HFFc6 (cell line): Measurements from ENCODE around the gene CUX1. TPM values are rescaled to one million over a fixed set of nuclear protein-coding genes. Genes with fewer than 3 reads are reported as not detected.

Source experiments
- DNase-seq: peaks from one replicate; pipeline ENCODE4 v3.0.0-alpha.2; 2018
- H3K27ac Mint-ChIP-seq: 2 replicates; pipeline ENCODE4 v1.8.0; 2020; ENCODE audit warnings: mild to moderate bottlenecking, mixed read lengths
- H3K27me3 Mint-ChIP-seq: 2 replicates; pipeline ENCODE4 v1.8.0; 2021; ENCODE audit warnings: mild to moderate bottlenecking, moderate library complexity, mixed read lengths; ENCODE audit not compliant: insufficient read depth
- H3K36me3 Mint-ChIP-seq: 2 replicates; pipeline ENCODE4 v1.8.0; 2021; ENCODE audit warnings: low read depth, mixed read lengths
- H3K4me1 Mint-ChIP-seq: 2 replicates; pipeline ENCODE4 v1.8.0; 2020; ENCODE audit warnings: low read depth, mixed read lengths
- H3K4me3 Mint-ChIP-seq: 2 replicates; pipeline ENCODE4 v1.8.0; 2020; ENCODE audit warnings: mild to moderate bottlenecking, moderate library complexity, mixed read lengths
- H3K9me3 Mint-ChIP-seq: 2 replicates; pipeline ENCODE4 v1.8.0; 2020; ENCODE audit warnings: mild to moderate bottlenecking, mixed read lengths
- total RNA-seq, 6 experiments: library from RNA; stranded (reverse); fragmentation: NEBNext Ultra II Directional; extraction: Animal tissue kit (Norgen Biotek cat#: 25700); gene quantifications; 2 replicates in 1 of 6; 3 replicates in 5 of 6; pipeline ENCODE4 v1.2.3, GENCODE V29; 2021
- TF ChIP-seq, protein P1 (sequence below): fragments of 200-600 bp; sonication (generic); IDR thresholded peaks from 2 replicates; pipeline ENCODE4 v1.5.0; 2021; ENCODE audit warnings: antibody characterized with exemption, mild to moderate bottlenecking

CUX1 gene
- total RNA-seq, 6 experiments from 2014 or later = 46.9 to 64.2 (median 51.6) TPM

GRCh38 chr7:102291056-102291915 is 473.9 kb downstream of the CUX1 start:
- H3K4me1 Mint-ChIP-seq = peaks cover 4% of the 10 kb centered on the region; the same call in 1 of the 2 replicates
- TF ChIP-seq, protein P1, sequence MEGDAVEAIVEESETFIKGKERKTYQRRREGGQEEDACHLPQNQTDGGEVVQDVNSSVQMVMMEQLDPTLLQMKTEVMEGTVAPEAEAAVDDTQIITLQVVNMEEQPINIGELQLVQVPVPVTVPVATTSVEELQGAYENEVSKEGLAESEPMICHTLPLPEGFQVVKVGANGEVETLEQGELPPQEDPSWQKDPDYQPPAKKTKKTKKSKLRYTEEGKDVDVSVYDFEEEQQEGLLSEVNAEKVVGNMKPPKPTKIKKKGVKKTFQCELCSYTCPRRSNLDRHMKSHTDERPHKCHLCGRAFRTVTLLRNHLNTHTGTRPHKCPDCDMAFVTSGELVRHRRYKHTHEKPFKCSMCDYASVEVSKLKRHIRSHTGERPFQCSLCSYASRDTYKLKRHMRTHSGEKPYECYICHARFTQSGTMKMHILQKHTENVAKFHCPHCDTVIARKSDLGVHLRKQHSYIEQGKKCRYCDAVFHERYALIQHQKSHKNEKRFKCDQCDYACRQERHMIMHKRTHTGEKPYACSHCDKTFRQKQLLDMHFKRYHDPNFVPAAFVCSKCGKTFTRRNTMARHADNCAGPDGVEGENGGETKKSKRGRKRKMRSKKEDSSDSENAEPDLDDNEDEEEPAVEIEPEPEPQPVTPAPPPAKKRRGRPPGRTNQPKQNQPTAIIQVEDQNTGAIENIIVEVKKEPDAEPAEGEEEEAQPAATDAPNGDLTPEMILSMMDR = no peak
- no peak for DNase-seq
- no peaks in the 10 kb centered on the region for H3K9me3 Mint-ChIP-seq
- H3K36me3 Mint-ChIP-seq = no peaks in the 10 kb centered on the region
- H3K4me3 Mint-ChIP-seq = no peak overlapping the region
- H3K27ac Mint-ChIP-seq = no peak overlapping the region
- peaks cover 7% of the 10 kb centered on the region for H3K27me3 Mint-ChIP-seq

GRCh38 chr7:102291916-102292267 is 474.5 kb downstream of the CUX1 start:
- TF ChIP-seq, protein P1 = no peak
- H3K4me3 Mint-ChIP-seq = no peak overlapping the region
- H3K27me3 Mint-ChIP-seq = peaks cover 11% of the 10 kb centered on the region
- DNase-seq = no peak
- H3K36me3 Mint-ChIP-seq = no peaks in the 10 kb centered on the region
- peaks cover 4% of the 10 kb centered on the region; the same call in 1 of the 2 replicates for H3K4me1 Mint-ChIP-seq
- H3K27ac Mint-ChIP-seq = no peak overlapping the region
- no peaks in the 10 kb centered on the region for H3K9me3 Mint-ChIP-seq

- TF ChIP-seq, protein P1 = no peak
- Mint-ChIP-seq H3K4me3 (no peak overlapping the region), H3K36me3 (no peaks in the 10 kb centered on the region), H3K4me1 (peaks cover 4% of the 10 kb centered on the region; the same call in 1 of the 2 replicates), H3K27me3 (peaks cover 12% of the 10 kb centered on the region), H3K27ac (no peak overlapping the region), H3K9me3 (no peaks in the 10 kb centered on the region)
- DNase-seq = no peak
These were observed 475.7 kb downstream of the CUX1 start for GRCh38 chr7:102292813-102293798.

- no peaks in the 10 kb centered on the region for H3K36me3 Mint-ChIP-seq
- no peak for DNase-seq
- TF ChIP-seq, protein P1 = no peak
- H3K27me3 Mint-ChIP-seq = peaks cover 12% of the 10 kb centered on the region
- no peak overlapping the region for H3K27ac Mint-ChIP-seq
- no peak overlapping the region for H3K4me3 Mint-ChIP-seq
- H3K4me1 Mint-ChIP-seq = no peaks in the 10 kb centered on the region
- no peaks in the 10 kb centered on the region for H3K9me3 Mint-ChIP-seq
These were observed 477.2 kb downstream of the CUX1 start for GRCh38 chr7:102294589-102294988.

DNA sequence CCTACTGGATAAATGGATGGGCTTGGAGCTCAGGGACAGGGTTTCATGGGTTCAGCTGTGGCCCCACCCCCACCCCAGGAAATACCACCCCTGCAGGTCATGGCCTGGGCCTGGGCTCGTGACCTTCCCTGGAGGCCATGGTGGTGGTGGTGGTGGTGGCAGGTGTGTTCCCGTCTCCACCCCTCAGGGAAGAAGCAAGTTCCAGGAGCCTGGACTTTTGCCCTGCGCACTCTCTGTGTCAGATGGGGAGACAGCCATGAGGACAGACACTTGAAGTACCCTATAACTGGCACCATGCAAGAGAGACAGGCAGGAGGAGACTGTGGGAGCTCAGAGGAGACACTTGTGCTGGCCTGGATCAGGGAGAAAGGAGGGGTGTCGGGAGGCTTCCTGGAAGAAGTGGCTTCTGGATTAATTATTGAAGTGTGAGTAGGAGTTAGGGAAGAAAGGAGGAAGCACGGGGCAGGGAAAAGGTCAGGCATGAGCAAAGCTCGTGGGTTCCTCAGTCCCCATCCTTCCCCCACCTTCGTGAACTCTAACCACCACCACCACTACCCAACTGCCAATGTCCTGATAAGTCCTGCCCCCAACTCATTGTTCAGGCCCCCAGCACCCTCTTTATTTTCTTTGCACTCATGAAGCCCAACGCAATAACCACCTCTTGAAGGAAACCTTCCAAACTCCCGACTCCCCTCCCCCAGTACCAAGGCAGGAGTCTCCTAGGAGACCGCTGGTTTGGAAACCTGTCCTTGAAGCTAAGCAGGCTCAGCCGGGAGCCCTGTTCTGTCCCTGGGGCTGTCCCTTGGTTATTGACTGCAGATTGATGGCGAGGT is 478.1 kb downstream of the CUX1 start:
- TF ChIP-seq, protein P1 = no peak
- Mint-ChIP-seq H3K27me3 (peaks cover 8% of the 10 kb centered on the region), H3K27ac (no peak overlapping the region), H3K4me3 (no peak overlapping the region), H3K4me1 (no peaks in the 10 kb centered on the region), H3K9me3 (no peaks in the 10 kb centered on the region), H3K36me3 (no peaks in the 10 kb centered on the region)
- no peak for DNase-seq
